Ovary (tissue), 9 donors: ENCODE results near the gene ABHD12. TPM values are rescaled to one million over a fixed set of nuclear protein-coding genes. Genes with fewer than 3 reads are reported as not detected.

Experiments used
- DNase-seq, 5 donors: peaks; one replicate each; pipeline ENCODE4 v3.0.0-alpha.2; 2019 to 2020
- H3K27ac ChIP-seq, 2 donors: fragments of 200-600 bp; one replicate each; pipeline versions ENCODE4 v1.5.1 to v1.8.0; 2019 to 2022
- H3K27me3 ChIP-seq: fragments of 200-600 bp; one replicate; pipeline ENCODE4 v1.8.0; 2022
- H3K36me3 ChIP-seq: fragments of 200-600 bp; sonication (generic); one replicate; pipeline ENCODE4 v1.5.1; 2019
- H3K4me1 ChIP-seq: one replicate; pipeline ENCODE4 v1.8.1; 2013; ENCODE audit warnings: mild to moderate bottlenecking, moderate library complexity; ENCODE audit not compliant: insufficient read depth
- H3K4me3 ChIP-seq: fragments of 200-600 bp; sonication (generic); one replicate; pipeline ENCODE4 v1.5.1; 2017
- H3K9me3 ChIP-seq, 2 donors: fragments of 200-600 bp in 1 of 2; sonication (generic) in 1 of 2; one replicate each; pipeline versions ENCODE4 v1.5.1 to v1.8.1; 2013 to 2019; ENCODE audit warnings: mild to moderate bottlenecking in 1 of 2, moderate library complexity in 1 of 2
- EP300 ChIP-seq: sonication (generic); formaldehyde crosslinking; IDR thresholded peaks from one replicate; pipeline ENCODE4 v1.6.1; 2017; ENCODE audit warnings: antibody characterized with exemption
- POLR2A ChIP-seq: fragments of 450-650 bp; IDR thresholded peaks from one replicate; pipeline ENCODE4 v1.6.1; 2017; ENCODE audit warnings: antibody characterized with exemption, mild to moderate bottlenecking, moderate library complexity
- WGBS, 3 donors: extraction: QIAGEN DNeasy Blood & Tissue Kit in 1 of 3; methylation state at CpG; one replicate each; pipeline versions ENCODE4 v1.1.5 to v1.1.7; 2013 to 2017; 5-methylcytosine and 5-hydroxymethylcytosine counted together
- intact Hi-C, 4 donors: fragments of 100-400 bp; cut with DNase I; formaldehyde crosslinking; loops; one replicate each; pipeline versions ENCODE4 v1.11.0 to v1.15.1; 2022 to 2023
- polyA plus RNA-seq, 2 donors: library from polyadenylated mRNA; stranded (reverse); fragments of 200-250 nt in 1 of 2; fragments of 350-450 nt in 1 of 2; fragmentation: Illumina TruSeq in 1 of 2; extraction: RNeasy Lipid Tissue Mini Kit (QIAGEN cat#74804) in 1 of 2; gene quantifications; one replicate each; pipeline ENCODE4 v1.2.3, GENCODE V29; 2013 to 2014
- total RNA-seq, 7 donors: library from RNA; depleted of rRNA in 2 of 7; stranded (reverse); fragments of >200 nt in 2 of 7; fragmentation: NEBNext Ultra II Directional in 3 of 7; extraction: Animal tissue kit (Norgen Biotek cat#: 25700) in 3 of 7; gene quantifications; one replicate each; pipeline versions ENCODE4 v1.1.0 to v1.2.4, GENCODE V29; 2016 to 2023
- TF ChIP-seq, protein P1 (sequence below), 3 donors: fragments of 450-650 bp in 2 of 3; fragments of 200-600 bp in 1 of 3; IDR thresholded peaks; one replicate each; pipeline versions ENCODE4 v1.5.1 to v1.8.0; 2016 to 2022; ENCODE audit warnings: antibody characterized with exemption in 3 of 3, mild to moderate bottlenecking in 1 of 3
- donor health status: DM: no; HTN: no; CAD: no; lungs with moderate emphysema.
- donor health status: DM: no; HTN: no; CAD: no.
- donor health status: Bipolar disorder and iron deficiency.
- donor health status: DM: yes; HTN: yes; CAD: no.
- donor health status: DM: no; HTN: no; CAD: no.
- donor health status: DM: yes; HTN: yes; CAD: no.

The ABHD12 gene
- total and polyA plus RNA-seq, 9 donors = 15.0 to 87.6 (median 37.6) TPM

DNA sequence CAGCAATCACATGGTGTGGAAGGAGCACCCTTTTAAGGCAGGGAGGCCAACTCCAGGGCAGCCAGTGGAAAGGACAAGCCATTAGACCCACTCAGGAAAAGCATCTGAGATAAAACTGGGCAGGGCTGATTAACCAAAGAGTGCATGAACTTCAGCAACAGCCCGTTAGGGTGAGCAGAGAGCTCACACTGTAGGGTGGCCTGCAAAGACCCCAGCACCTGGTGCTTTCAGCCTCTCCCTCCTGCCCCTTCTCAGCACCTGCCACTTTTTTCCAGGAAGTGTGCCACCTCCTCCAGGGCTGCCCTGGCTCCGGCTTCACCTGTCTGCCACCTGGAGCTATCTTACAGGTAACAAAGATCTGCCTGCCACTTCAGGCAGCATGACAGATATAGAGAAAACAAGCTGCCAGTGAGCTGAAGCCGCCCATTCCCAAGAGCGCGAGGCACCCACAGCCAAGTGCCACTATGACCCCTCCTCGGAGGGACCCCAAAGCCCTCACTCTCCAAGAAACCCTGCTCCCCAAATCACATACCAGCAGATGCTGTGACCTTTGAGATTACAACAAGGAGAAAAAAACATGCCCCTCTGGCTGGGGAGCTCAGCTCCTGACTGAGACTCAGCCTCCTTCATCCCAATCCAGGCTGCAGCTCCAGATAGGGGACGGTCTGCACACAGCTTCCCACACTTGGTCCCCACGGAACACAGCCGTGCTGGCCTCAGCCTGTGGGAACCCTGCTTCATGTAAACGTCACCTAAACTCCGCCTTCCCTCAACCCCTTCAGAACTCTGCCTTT is 71.2 kb downstream of the ABHD12 start:
- intact Hi-C loops = no loop called here
- peak in 2 of 5 donors; percentile 7 to 10 for DNase-seq
- 84 to 85% (median 85%) methylated on average over 11 of the region's 11 CpGs for WGBS, 3 donors
- Histone ChIP-seq H3K4me1 (no peaks in the 10 kb centered on the region), H3K4me3 (no peak overlapping the region), H3K36me3 (no peaks in the 10 kb centered on the region), H3K27me3 (no peaks in the 10 kb centered on the region), H3K27ac (no peak overlapping the region), H3K9me3 (no peaks in the 10 kb centered on the region)
- TF ChIP-seq EP300 = no peak
- no peak for TF ChIP-seq POLR2A
- TF ChIP-seq, protein P1, sequence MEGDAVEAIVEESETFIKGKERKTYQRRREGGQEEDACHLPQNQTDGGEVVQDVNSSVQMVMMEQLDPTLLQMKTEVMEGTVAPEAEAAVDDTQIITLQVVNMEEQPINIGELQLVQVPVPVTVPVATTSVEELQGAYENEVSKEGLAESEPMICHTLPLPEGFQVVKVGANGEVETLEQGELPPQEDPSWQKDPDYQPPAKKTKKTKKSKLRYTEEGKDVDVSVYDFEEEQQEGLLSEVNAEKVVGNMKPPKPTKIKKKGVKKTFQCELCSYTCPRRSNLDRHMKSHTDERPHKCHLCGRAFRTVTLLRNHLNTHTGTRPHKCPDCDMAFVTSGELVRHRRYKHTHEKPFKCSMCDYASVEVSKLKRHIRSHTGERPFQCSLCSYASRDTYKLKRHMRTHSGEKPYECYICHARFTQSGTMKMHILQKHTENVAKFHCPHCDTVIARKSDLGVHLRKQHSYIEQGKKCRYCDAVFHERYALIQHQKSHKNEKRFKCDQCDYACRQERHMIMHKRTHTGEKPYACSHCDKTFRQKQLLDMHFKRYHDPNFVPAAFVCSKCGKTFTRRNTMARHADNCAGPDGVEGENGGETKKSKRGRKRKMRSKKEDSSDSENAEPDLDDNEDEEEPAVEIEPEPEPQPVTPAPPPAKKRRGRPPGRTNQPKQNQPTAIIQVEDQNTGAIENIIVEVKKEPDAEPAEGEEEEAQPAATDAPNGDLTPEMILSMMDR (IDR thresholded peaks at IDR 0.05) = no peak

DNA sequence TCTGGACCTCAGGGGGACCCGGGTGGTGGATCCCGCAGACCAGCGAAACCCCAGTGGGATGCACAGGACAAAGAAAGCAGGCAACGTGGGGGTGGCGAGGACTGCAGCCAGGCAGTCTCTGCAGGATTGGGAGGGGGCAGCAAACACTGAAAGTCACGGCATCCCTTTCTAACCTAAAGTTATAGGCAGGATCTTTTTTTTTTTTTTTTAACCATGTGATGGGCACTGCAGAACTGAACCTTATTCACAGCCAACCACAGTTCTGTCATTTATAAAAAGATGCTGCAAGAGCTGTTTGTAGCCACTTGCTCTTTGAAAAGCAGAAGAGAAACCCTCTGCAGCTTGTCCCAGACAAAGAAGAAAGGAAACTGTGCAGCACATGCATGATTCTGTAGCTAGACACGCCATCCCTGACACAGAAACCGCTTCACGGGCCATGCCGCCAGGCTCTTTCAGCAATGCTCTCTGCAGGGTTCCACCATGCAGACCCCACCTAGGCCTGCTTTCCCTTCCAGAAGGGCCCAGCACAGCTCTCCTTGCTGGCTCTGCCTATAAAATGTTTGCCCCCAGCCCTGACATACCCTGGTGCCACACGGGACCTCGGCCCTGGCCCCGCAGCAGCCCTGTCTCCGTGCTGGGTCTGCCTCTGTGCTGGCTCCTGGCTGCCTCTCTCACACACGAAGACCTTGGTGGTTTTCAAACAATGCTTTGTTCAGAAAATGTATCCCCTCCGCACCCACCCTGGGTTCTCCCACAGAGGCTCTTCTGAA is 72.0 kb downstream of the ABHD12 start:
- Histone ChIP-seq H3K27ac (no peak overlapping the region), H3K4me1 (no peaks in the 10 kb centered on the region), H3K4me3 (no peak overlapping the region), H3K9me3 (no peaks in the 10 kb centered on the region), H3K27me3 (no peaks in the 10 kb centered on the region), H3K36me3 (no peaks in the 10 kb centered on the region)
- peak in 2 of 5 donors; percentile 8 to 23 for DNase-seq
- intact Hi-C loops = no loop called here
- WGBS, 3 donors = 81 to 86% (median 85%) methylated on average over 16 of the region's 16 CpGs
- TF ChIP-seq, protein P1 (IDR thresholded peaks at IDR 0.05) = no peak

DNA sequence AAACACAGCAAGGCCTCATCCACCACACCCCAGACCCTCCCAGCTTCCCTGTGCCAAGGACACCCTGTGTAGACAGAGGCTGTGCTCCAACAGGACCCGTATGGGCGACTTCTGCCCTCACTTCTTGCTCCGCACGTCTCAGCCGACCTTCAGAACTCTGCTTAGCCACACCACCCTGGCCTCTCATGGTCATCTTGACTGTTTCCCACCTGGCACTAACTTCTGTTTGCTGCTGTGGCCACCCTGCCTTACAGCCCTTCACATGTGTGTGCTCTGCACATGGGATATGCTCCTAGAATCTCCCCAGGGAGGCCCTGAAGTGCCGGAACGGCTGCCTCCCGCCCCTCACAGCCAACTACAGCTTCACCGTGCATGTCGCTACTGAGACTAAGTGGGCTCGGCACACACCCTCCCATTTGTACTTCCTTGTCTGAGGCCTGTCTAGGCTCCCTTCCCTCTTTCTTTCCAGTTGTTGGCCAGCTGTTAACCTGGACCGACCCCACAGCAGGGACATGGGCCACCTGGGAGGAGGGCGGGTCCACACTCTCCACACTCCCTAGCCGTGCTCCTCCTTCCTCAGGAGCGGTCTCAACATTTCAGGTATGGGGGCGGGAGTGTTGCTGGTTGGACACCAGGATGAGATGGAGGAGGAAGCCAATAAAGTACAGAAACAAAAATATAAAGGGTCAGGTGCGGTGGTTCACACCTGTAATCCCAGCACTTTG is 73.1 kb downstream of the ABHD12 start:
- no peak for TF ChIP-seq EP300
- TF ChIP-seq, protein P1 (IDR thresholded peaks at IDR 0.05) = no peak
- TF ChIP-seq POLR2A = no peak
- no peak overlapping the region for H3K4me3 ChIP-seq
- intact Hi-C loops = no loop called here
- H3K4me1 ChIP-seq = no peaks in the 10 kb centered on the region
- no peaks in the 10 kb centered on the region for H3K9me3 ChIP-seq
- no peak overlapping the region for H3K27ac ChIP-seq
- H3K36me3 ChIP-seq = no peaks in the 10 kb centered on the region
- DNase-seq = peak in 2 of 5 donors; percentile 8 to 23
- WGBS, 3 donors = 78 to 83% (median 79%) methylated on average over 17 of the region's 17 CpGs
- no peaks in the 10 kb centered on the region for H3K27me3 ChIP-seq

DNA sequence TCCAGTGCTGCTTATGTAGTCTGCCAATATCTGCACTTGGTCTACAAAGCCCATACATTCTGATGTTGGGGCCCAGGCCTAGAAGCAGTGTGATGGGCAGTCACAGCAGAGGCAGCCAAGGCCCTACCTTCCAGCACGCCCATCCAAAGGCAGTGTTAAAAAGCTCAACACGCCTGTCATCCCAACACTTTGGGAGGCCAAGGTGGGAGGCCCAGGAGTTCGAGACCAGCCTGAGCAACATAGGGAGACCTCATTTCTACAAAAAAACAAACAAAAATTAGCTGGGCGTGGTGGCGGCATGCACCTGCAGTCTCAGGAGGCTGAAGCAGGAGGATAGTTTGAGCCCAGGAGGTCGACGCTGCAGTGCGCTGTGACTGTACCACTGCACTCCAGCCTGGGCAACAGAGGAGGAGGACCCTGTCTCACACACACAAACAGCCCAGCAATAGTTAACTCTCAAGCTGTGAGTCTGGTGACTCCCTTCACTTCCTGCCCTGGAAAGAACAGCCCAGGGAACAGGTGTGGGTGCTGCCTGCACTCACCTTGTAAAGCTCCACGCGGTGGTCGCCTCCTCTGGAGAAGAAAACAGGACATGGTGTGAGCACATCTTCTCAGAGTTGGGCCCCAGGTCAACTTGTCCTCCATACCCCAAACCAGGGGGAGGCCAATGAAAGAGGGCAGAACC is 74.0 kb downstream of the ABHD12 start:
- Histone ChIP-seq H3K27ac (no peak overlapping the region), H3K9me3 (no peaks in the 10 kb centered on the region), H3K4me1 (no peaks in the 10 kb centered on the region), H3K27me3 (no peaks in the 10 kb centered on the region), H3K36me3 (no peaks in the 10 kb centered on the region), H3K4me3 (no peak overlapping the region)
- WGBS, 3 donors = 95 to 98% (median 96%) methylated on average over 11 of the region's 11 CpGs
- TF ChIP-seq POLR2A (no peak), EP300 (no peak)
- TF ChIP-seq, protein P1 (IDR thresholded peaks at IDR 0.05) = no peak
- DNase-seq = peak in 2 of 5 donors; percentile 6 to 17
- intact Hi-C loops = no loop called here
